Retina (tissue), 1 donor: ENCODE measurements around the gene OR8J3.
"Not testable (repeated sequence)": the region's sequence is repeated elsewhere in the genome, so short reads cannot be mapped to it uniquely, and the experiment has no call there.

Experiments
- DNase-seq: peaks from one replicate; pipeline ENCODE4 v3.0.0-alpha.2; 2016

Gene OR8J3

GRCh38 chr11:56140151-56140661 lies at the start of gene OR8J3:
OR8J3 (minus strand) TSS chr11:56140201; CDS start chr11:56137718, 2,483 bp downstream.
- no peak for DNase-seq

GRCh38 chr11:56188602-56189001 lies 48.6 kb upstream of the OR8J3 start:
- DNase-seq, result no peak

GRCh38 chr11:56183459-56183858 lies 43.5 kb upstream of the OR8J3 start:
- no peak for DNase-seq

- no peak for DNase-seq
Observed at GRCh38 chr11:56176318-56176717, 36.3 kb upstream of the OR8J3 start, which contains the start of gene OR5J2. OR5J2 (plus strand) TSS chr11:56176618; CDS start chr11:56176618, 0 bp downstream.

- no peak for DNase-seq
Observed at GRCh38 chr11:56172256-56172830, 32.3 kb upstream of the OR8J3 start.

- no peak for DNase-seq
Observed at GRCh38 chr11:56163804-56164203, 23.8 kb upstream of the OR8J3 start.

GRCh38 chr11:56160217-56160616 lies 20.2 kb upstream of the OR8J3 start, which contains the start of gene OR8K5:
OR8K5 (minus strand) TSS chr11:56160317; CDS start chr11:56160317, 0 bp downstream.
- DNase-seq, result no peak

GRCh38 chr11:56152333-56152732 lies 12.3 kb upstream of the OR8J3 start:
- no peak for DNase-seq

- no peak for DNase-seq
Observed at GRCh38 chr11:56151376-56151775, 11.4 kb upstream of the OR8J3 start.

GRCh38 chr11:56143681-56144080 lies 3.7 kb upstream of the OR8J3 start:
- DNase-seq, result not testable (repeated sequence)

GRCh38 chr11:56122073-56122472 lies 17.9 kb downstream of the OR8J3 start, which contains the start of gene OR8H3:
OR8H3 (plus strand) TSS chr11:56122373; CDS start chr11:56122373, 0 bp downstream.
- DNase-seq, result no peak

GRCh38 chr11:56103210-56103737 lies 36.7 kb downstream of the OR8J3 start, which contains the start of gene OR8H2:
OR8H2 (plus strand) TSS chr11:56103687; CDS start chr11:56105043, 1,356 bp downstream.
- no peak for DNase-seq

GRCh38 chr11:56093008-56093407 lies 47.0 kb downstream of the OR8J3 start, which contains the start of gene OR8I2:
OR8I2 (plus strand) TSS chr11:56093308; CDS start chr11:56093308, 0 bp downstream.
- DNase-seq, result no peak

GRCh38 chr11:56089697-56090096 lies 50.3 kb downstream of the OR8J3 start:
- DNase-seq, result no peak
